Testis (tissue), 2 donors: Measurements from ENCODE around the gene ADGRG3.

Experiments
- POLR2A ChIP-seq: fragments of 450-650 bp; IDR thresholded peaks from one replicate; pipeline ENCODE4 v1.6.1; 2017; ENCODE audit warnings: antibody characterized with exemption, mild to moderate bottlenecking, moderate library complexity
- TF ChIP-seq, protein P1 (sequence below), 3 experiments: fragments of 450-650 bp in 2 of 3; fragments of 200-600 bp in 1 of 3; sonication (generic) in 1 of 3; IDR thresholded peaks; one replicate each; pipeline ENCODE4 v1.5.1; 2016 to 2019; ENCODE audit warnings: antibody characterized with exemption in 3 of 3, mild to moderate bottlenecking in 2 of 3, moderate library complexity in 1 of 3

DNA sequence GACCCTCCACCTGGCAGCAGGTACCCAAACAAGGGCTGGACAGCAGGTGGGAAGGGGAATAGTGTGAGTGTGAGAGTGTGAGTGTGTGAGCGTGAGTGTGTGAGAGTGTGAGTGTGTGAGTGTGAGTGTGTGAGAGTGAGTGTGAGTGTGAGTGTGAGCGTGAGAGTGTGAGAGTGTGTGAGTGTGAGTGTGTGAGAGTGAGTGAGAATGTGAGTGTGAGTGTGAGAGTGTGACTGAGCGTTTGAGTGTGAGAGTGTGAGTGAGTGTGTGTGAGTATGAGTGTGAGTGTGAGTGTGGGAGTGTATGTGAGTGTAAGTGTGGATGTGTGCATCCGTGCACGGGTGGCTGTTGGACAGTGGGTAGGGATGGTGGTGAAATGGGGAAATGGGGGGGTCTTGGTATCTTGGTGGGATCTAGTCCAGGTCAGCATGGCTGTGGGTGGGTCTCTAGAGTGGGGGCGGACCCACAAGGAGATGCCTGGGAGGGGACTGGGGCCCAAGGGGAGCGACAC lies 39.3 kb upstream of the ADGRG3 start:
- TF ChIP-seq, protein P1, sequence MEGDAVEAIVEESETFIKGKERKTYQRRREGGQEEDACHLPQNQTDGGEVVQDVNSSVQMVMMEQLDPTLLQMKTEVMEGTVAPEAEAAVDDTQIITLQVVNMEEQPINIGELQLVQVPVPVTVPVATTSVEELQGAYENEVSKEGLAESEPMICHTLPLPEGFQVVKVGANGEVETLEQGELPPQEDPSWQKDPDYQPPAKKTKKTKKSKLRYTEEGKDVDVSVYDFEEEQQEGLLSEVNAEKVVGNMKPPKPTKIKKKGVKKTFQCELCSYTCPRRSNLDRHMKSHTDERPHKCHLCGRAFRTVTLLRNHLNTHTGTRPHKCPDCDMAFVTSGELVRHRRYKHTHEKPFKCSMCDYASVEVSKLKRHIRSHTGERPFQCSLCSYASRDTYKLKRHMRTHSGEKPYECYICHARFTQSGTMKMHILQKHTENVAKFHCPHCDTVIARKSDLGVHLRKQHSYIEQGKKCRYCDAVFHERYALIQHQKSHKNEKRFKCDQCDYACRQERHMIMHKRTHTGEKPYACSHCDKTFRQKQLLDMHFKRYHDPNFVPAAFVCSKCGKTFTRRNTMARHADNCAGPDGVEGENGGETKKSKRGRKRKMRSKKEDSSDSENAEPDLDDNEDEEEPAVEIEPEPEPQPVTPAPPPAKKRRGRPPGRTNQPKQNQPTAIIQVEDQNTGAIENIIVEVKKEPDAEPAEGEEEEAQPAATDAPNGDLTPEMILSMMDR (IDR thresholded peaks at IDR 0.05) = no peak
- no peak for TF ChIP-seq POLR2A
